Fibroblast of lung (primary cell): Measurements from ENCODE around the gene XYLT2.

ENCODE experiments used
- CTCF ChIP-seq, 2 donors: IDR thresholded peaks in 1 of 2; conservative IDR thresholded peaks in 1 of 2; 1 replicate in 1 of 2; 2 replicates in 1 of 2; pipeline ENCODE4 v1.5.1; 2011 to 2012; ENCODE audit warnings: low read length in 2 of 2, control low read depth in 1 of 2, inconsistent platforms in 1 of 2, low read depth in 1 of 2, mild to moderate bottlenecking in 1 of 2
- EZH2 ChIP-seq: IDR thresholded peaks from 2 replicates; pipeline ENCODE4 v1.5.1; 2012; ENCODE audit warnings: low read length, control low read depth, mild to moderate bottlenecking; ENCODE audit errors: missing control alignments

GRCh38 chr17:50297407-50297865 lies 48.5 kb upstream of the XYLT2 start:
- TF ChIP-seq CTCF (conservative IDR thresholded peaks at IDR 0.05 in 1 of 2, IDR thresholded peaks at IDR 0.05 in 1 of 2; ENCODE audit: low read depth in 1 of 2, low read length in 2 of 2) (peak; percentile 62 to 95), EZH2 (no peak)
